Measurements from ENCODE around the gene ZNF668. TPM values are rescaled to one million over a fixed set of nuclear protein-coding genes. Genes with fewer than 3 reads are reported as not detected.

The ZNF668 gene
- 5.4 and 7.6 TPM in 2 replicates for total RNA-seq

GRCh38 chr16:31073970-31074813, at the start of gene ZNF668, which contains the start of gene ZNF646:
TSS of gene ZNF668 (minus strand) at chr16:31074240. CDS start at chr16:31064459, 9,781 bp downstream.
TSS of gene ZNF646 (plus strand) at chr16:31074422. CDS start at chr16:31076325, 1,903 bp downstream.
- peak; percentile 99 to 100 for DNase-seq (ENCODE audit: low read depth in 2 of 2)

- no peak for DNase-seq (ENCODE audit: low read depth in 2 of 2)
Measured at GRCh38 chr16:31120129-31120528, 46.1 kb upstream of the ZNF668 start.

DNA sequence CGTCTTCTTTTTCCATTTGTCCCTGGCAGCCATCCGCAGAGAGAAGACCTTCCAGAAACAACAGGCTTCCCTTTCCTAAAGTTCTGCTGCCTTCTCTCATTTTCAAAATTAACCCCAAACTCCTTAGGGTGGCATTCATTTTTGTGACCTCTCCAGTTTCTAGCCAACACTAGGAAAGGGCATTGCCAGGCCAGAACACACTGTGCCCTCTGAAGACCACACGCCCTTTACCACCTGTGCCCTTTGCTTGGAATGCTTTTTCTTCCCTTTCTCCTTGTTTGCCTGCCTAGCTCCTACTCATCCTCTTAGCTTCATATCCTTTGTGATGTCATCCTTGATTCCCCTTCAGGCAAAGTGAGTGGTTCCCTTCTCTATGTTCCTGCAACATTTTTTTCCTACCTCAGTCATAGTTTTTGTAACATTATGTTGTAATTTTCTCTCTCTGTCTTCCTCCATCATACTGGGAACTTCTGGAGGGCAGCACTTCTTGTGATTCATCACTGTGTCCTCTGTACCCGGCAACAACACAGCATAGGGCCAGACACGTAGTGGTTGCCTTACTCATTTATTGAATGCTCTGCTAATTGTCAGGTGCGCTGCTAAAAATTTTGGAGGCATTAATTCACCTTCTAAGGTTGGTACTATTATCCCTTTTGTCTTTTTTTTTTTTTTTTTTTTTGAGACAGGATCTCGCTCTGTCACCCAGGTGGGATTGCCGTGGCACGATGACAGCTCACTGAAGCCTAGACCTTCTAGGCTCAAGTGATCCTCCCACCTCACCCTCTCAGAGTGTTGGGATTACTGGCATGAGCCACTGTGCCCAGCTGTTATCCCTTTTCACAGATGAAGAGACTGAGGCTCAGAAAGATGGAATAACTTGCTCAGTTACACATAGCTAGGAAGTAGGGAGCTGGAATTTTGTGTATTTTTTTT, 44.4 kb upstream of the ZNF668 start:
- no peak for DNase-seq (ENCODE audit: low read depth in 2 of 2)

DNA sequence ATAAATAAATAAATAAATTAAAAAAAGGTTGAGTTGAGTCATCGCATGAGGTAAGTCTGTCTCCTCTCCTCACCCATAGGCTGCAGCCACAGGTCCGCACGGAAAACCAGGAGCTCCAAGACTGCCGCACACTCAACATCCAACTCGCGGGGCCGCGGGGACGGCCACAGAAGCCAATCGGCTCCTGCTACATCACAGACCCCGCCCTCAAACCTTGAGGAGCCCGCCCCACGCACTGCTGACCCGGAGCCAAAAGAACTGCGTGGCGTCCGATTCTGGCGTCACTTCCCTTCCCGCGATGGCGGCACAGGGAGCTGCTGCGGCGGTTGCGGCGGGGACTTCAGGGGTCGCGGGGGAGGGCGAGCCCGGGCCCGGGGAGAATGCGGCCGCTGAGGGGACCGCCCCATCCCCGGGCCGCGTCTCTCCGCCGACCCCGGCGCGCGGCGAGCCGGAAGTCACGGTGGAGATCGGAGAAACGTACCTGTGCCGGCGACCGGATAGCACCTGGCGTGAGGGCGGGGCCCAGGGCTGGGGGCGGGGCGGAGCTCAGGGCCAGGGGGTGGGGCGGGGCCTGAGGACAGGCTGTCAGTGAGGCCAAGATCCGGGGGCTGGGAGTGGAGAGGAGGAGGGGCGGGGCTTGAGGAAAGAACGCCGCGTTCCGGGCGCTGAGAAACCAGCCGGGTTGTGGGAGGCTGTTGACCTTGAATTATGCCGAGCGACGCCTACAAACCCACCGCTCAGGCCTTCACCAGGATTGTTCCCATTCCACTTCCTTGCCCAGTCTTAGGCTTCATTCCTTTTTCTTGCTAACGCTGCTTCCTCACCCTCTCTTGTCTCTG, 43.6 kb upstream of the ZNF668 start, which contains the start of gene KAT8:
Gene KAT8, plus strand, starts transcription at position 281 of the 839 bp plus-strand sequence. Its CDS starts 18 bp downstream, at position 299.
- peak; percentile 92 to 99 for DNase-seq (ENCODE audit: low read depth in 2 of 2)

DNA sequence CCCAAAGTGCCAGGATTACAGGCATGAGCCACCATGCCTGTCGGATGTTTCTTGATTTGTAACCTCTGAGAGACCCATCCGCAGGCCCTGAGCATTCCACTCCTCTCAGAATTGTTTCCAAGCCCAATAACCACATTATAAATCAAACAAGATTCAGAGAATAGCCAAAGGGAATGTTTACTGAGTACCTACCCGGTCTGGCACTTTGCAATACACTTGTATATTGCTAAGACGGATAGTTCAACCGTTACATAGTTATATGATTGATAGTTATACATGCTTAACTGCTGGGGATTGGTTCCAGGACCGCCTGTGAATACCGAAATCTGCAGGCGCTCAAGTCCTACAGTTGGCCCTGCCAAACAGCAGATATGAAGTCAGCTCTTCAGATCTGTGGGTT, 40.4 kb upstream of the ZNF668 start:
- no peak for DNase-seq (ENCODE audit: low read depth in 2 of 2)

- DNase-seq (ENCODE audit: low read depth in 2 of 2), result no peak
Measured at GRCh38 chr16:31113121-31114120, 39.4 kb upstream of the ZNF668 start.

DNA sequence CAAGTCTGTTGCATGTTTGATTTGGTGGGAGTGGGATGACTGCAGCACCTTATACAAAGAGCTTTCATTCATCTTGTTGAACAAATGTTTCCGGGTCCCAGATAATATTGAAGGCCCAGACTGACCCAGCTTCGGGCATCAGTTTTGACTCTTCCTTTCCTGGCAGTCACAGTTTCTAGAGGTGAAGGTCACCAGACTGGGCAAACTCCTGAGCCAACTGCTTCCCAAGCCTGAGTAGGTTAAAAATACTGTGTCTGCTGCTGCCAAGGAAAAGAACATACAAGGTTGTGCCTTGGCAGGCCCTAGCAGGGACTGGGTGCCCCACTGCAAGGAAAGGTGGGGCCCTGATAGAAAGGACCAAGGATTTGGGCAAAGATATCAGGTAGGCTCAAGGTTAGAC, 38.7 kb upstream of the ZNF668 start:
- no peak for DNase-seq (ENCODE audit: low read depth in 2 of 2)

GRCh38 chr16:31111881-31112466, 37.9 kb upstream of the ZNF668 start:
- DNase-seq (ENCODE audit: low read depth in 2 of 2), result no peak

GRCh38 chr16:31110106-31111034, 36.3 kb upstream of the ZNF668 start:
- DNase-seq (ENCODE audit: low read depth in 2 of 2), result no peak

DNA sequence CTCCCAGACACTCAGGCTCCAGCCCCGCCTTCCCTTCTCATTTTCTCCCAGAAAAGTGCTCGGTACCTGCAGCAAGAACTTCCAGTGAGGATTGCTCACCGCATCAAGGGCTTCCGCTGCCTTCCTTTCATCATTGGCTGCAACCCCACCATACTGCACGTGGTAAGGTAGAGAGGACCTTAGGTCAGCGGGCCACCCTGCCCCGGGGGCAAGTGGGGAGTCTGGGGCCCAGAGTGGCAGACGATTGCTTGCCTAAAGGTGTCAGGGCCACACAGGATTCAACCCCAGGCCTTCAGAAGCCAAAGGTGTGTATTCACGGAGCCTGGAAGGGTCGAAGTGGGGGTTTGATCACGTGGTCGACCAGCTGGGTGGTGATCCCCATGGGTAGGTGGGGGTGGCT, 35.6 kb upstream of the ZNF668 start:
- no peak for DNase-seq (ENCODE audit: low read depth in 2 of 2)

GRCh38 chr16:31108794-31109558, 34.9 kb upstream of the ZNF668 start:
- DNase-seq (ENCODE audit: low read depth in 2 of 2), result no peak

DNA sequence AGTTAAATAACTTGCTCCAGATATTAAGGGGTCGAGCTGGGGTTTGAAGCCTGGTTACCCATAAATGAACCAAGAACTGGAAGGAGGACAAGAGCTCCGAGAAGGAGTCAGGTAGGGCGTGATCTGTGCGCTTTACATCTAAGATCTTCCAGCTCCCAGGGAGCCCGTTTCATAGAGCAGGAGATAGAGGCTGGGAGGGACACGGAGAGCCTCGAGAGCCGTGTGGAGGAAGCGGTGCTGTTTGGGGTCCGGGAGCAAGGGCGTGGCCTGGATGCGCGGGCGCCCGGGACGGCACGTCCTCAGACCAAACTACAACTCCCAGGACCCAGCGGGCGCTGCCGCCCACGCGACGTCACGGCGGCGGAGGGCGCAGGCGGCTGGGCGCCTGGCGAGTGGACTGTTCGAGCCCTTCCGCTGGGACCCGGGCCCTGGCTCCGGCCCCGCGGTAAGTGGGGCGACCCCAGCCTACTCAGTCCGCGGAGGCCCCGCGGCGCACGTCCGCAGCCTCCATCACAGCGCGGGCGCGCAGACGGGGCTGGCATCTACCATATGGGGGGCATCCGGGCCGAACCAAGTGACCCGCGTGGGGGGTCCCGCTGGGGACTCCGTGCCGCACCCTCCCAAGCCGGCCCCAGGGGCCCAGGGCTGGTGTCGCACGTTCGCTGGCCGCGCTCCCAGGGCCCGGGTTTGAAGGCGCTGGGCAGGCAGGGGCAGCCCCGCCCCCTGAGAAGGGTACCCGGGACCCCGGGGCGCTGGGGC, 34.2 kb upstream of the ZNF668 start, which contains the start of gene BCKDK:
Gene BCKDK, plus strand, starts transcription at position 352 of the 759 bp plus-strand sequence. CDS start 838 bp downstream, outside the sequence.
- peak; percentile 27 to 70 for DNase-seq (ENCODE audit: low read depth in 2 of 2)

DNA sequence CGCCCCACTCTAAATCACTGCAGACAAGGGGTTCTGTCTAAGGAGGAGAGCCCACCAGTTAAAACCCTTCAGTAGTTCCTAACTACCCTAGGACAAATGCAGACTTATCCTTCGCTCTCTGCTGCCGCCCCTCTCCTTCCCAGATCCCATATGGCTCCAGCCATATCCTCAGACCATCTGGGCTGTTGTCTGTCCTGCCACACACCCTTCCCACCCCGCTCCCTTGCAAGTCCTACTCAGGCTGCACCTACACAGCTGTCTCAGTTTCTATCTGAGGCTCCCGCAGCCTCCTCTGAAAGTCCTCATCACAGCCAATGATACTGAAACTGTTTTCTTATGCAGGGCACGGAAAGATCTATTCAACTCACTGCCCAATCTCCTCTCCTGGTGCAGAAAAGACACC, 33.4 kb upstream of the ZNF668 start:
- no peak for DNase-seq (ENCODE audit: low read depth in 2 of 2)

DNA sequence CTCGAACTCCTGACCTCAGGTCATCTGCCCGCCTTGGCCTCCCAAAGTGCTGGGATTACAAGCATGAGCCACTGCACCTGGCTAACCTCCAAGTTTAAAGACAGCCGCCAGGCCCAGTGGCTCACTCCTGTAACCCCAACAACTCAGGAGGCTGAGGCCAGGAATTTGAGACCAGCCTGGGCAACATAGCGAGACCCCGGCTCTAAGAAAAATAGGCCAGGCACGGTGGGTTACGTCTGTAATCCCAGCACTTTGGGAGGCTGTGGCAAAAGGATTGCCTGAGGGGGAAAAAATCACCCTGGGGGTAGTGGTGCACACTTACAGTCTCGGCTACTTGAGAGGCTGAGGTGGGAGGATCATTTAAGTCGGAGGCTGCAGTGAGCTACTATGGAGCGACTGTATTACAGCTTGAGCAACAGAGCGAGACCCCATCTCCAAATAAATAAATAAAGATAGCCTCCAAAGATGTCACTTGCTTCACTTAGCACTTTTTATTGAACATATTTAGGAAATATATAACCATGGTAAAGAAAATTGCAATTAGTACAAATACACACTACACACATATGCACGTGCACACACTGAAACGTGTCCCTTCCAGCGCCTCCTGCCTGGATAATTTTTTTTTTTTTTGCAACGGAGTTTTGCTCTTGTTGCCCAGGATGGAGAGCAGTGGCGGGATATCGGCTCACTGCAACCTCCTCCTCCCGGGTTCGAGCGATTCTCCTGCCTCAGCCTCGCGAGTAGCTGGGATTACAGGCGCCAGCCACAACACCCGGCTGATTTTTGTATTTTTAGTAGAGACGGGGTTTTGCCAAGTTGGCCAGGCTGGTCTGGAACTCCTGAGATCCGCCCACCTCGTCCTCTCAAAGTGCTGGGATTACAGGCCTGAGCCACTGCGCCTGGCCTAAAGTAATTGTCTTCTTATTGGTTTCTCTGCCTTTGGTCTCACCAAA, 32.7 kb upstream of the ZNF668 start:
- no peak for DNase-seq (ENCODE audit: low read depth in 2 of 2)

GRCh38 chr16:31105677-31106213, 31.7 kb upstream of the ZNF668 start:
- DNase-seq (ENCODE audit: low read depth in 2 of 2), result peak; percentile 18 to 50

All from dermis microvascular lymphatic vessel endothelial cell (primary cell).